ENCODE measurements around the gene ZNF99. TPM values are rescaled to one million over a fixed set of nuclear protein-coding genes. Genes with fewer than 3 reads are reported as not detected.
"Not testable (repeated sequence)": the region's sequence is repeated elsewhere in the genome, so short reads cannot be mapped to it uniquely, and the experiment has no call there.

Gene ZNF99
- total RNA-seq, 4 donors from 2014 or later, result 0.22 to 0.34 (median 0.27) TPM; not detected in 1

DNA sequence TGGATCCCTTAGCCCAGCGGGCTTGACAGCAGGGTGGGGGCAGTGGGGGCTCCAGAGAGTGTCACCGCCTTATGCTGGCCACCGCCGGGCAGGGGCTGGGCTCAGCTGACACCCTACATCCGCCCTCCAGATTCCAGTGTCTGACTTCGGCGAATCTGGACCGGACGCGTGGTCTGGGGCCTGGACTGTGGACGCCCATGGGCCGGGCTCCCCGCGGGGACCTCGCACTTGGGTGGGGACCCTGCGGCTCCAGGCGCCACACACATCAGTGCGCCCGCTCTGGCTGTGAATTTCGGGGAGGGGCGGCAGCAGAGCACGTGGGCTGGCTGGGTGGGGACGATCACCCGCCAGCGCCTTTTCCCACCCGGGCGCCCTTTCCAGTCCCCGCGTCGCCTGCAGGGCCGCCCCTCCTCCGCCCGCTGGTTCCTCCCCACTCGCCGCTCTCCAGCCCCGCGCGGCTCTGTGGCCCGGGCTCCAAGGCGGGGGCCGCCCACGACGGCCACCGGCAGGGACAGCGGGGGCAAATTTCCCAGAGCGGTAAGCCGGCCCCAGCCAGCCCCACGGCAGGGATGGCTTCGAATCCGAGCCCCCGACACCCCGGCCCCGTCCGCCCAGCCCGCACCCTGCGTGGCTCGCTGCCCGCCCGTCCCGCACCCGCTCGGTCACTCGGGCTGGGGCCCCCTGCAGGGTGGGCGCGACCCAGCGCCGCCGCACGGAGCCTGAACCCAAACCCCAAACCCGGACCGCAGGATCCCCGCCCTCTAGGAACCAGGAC is 23.3 kb upstream of the ZNF99 start:
- 4 to 12% methylated on average over 12 to 16 of the region's 72 CpGs for WGBS, 2 donors
- Histone ChIP-seq H3K9me3 (no peaks in the 10 kb centered on the region), H3K27me3 (no peaks in the 10 kb centered on the region), H3K27ac (no peak overlapping the region), H3K36me3 (no peaks in the 10 kb centered on the region), H3K4me3 (replicated peaks in 1 of 3) (no peak overlapping the region), H3K4me1 (no peaks in the 10 kb centered on the region)
- intact Hi-C loops (cut with DNase I), result no loop called here
- no peak for DNase-seq
- TF ChIP-seq POLR2A (IDR thresholded peaks at IDR 0.05), result no peak
- TF ChIP-seq, protein P1, sequence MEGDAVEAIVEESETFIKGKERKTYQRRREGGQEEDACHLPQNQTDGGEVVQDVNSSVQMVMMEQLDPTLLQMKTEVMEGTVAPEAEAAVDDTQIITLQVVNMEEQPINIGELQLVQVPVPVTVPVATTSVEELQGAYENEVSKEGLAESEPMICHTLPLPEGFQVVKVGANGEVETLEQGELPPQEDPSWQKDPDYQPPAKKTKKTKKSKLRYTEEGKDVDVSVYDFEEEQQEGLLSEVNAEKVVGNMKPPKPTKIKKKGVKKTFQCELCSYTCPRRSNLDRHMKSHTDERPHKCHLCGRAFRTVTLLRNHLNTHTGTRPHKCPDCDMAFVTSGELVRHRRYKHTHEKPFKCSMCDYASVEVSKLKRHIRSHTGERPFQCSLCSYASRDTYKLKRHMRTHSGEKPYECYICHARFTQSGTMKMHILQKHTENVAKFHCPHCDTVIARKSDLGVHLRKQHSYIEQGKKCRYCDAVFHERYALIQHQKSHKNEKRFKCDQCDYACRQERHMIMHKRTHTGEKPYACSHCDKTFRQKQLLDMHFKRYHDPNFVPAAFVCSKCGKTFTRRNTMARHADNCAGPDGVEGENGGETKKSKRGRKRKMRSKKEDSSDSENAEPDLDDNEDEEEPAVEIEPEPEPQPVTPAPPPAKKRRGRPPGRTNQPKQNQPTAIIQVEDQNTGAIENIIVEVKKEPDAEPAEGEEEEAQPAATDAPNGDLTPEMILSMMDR (IDR thresholded peaks at IDR 0.05), result no peak

DNA sequence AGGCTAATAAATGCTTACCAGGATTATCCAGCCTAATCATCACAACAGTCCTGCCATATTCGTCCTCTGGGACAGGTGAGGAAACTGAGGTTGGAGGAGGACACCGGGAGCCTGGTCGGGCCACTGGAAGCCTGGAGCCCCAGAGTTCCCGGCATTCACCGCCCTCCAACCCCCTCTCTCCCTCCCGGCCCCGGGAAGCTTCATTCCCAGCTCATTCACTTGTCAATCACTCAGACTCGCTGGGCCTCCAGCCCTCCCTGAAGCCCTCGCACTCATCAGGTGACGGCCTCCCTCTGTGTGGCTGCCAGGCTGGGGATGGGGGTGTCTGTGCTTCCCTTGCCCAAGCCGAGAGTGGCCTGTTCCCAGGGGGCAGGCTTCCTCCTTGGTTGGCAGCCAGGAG is 22.5 kb upstream of the ZNF99 start:
- no peaks in the 10 kb centered on the region for H3K27me3 ChIP-seq
- DNase-seq, result no peak
- no peak overlapping the region for H3K4me3 ChIP-seq (replicated peaks in 1 of 3)
- no peak for TF ChIP-seq POLR2A (IDR thresholded peaks at IDR 0.05)
- TF ChIP-seq, protein P1 (IDR thresholded peaks at IDR 0.05), result no peak
- WGBS, 2 donors, result 26 to 27% methylated on average over 10 to 11 of the region's 11 CpGs
- no peaks in the 10 kb centered on the region for H3K9me3 ChIP-seq
- no peak overlapping the region for H3K27ac ChIP-seq
- no peaks in the 10 kb centered on the region for H3K36me3 ChIP-seq
- intact Hi-C loops (cut with DNase I), result no loop called here
- H3K4me1 ChIP-seq, result no peaks in the 10 kb centered on the region

DNA sequence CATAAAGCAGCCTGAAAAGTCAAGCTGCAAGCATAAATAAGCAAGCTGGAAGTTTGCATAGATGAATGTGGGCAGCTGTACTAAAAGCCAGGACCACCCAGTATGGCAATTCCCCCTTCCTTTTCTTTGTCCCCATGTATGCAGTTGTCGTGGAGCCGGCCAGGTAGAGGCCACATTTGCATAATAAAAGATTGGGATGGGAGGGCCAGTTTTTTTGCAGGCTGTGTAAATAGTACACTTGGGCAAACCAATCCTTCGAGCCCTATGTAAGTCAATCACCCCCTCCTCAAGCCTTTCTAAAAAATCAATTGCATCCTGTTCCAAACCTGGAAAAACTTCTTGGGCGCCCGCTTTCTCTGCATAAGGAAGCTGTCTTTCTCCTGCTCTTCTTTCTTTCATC is 13.1 kb upstream of the ZNF99 start:
- intact Hi-C loops (cut with DNase I), result no loop called here
- WGBS, 2 donors, result 41 to 42% methylated on average over 5 of the region's 5 CpGs
- H3K9me3 ChIP-seq, result no peaks in the 10 kb centered on the region
- H3K4me1 ChIP-seq, result no peaks in the 10 kb centered on the region
- no peak for DNase-seq
- H3K27me3 ChIP-seq, result no peaks in the 10 kb centered on the region
- no peak overlapping the region for H3K4me3 ChIP-seq (replicated peaks in 1 of 3)
- H3K27ac ChIP-seq, result no peak overlapping the region
- no peak for TF ChIP-seq POLR2A (IDR thresholded peaks at IDR 0.05)
- TF ChIP-seq, protein P1 (IDR thresholded peaks at IDR 0.05), result no peak
- no peaks in the 10 kb centered on the region for H3K36me3 ChIP-seq

DNA sequence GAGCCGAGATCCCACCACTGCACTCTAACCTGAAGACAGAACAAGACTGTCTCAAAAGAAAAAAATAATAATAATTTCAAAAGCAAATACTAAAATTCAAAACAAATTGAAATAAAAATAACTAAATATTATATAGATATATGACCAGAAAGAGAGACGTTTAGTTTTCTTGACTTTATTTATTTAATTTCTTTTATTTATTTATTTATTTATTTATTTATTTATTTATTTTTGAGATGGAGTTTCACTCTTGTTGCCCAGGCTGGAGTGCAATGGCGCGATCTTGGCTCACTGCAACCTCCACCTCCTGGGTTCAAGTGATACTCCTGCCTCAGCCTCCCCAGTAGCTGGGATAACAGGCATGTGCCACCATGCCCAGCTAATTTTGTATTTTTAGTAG is 8.9 kb upstream of the ZNF99 start:
- DNase-seq; H3K36me3 ChIP-seq; intact Hi-C loops (cut with DNase I); H3K27ac ChIP-seq; H3K4me1 ChIP-seq; H3K27me3 ChIP-seq; H3K9me3 ChIP-seq; H3K4me3 ChIP-seq (replicated peaks in 1 of 3): not testable (repeated sequence)
- 94 to 95% methylated on average over 4 of the region's 4 CpGs for WGBS, 2 donors

DNA sequence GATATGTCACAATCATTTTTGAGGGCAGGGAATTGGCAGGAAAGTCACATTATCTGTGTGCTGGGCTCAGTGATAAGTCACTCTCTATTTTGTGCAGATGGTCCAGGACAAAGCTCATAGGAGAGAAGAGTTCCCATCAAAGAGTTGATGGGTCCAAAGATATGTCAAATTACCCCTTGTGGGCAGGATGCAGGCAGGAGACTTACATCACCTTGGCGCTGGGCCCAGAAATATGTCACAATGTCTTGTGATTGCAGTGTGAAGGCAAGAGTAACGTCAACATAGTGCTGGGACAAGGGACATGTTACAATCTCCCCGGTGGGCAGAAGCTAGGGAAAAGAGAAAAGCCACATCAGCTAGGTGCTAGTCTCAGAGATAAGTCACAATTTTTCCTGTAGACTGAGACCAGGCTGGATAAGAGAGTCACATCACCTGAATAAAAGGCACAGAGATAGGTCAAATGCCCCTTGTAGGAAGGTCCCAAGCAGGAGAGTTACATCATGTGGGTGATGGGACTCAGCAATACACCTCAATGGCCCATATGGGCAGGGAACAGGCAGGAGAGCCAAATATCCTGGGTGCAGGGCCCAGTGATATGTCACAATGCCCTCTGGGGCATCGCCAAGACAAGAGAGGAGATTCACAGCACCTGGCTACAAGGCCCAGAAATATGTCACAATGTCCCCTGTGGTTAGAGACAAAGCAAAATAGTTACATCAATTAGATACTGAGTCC is 47.9 kb downstream of the ZNF99 start:
- no peak for TF ChIP-seq POLR2A (IDR thresholded peaks at IDR 0.05)
- TF ChIP-seq, protein P1 (IDR thresholded peaks at IDR 0.05), result no peak
- 83 to 91% methylated on average over 4 of the region's 4 CpGs for WGBS, 2 donors
- Histone ChIP-seq H3K27ac (no peak overlapping the region), H3K36me3 (no peaks in the 10 kb centered on the region), H3K4me1 (no peaks in the 10 kb centered on the region), H3K27me3 (no peaks in the 10 kb centered on the region), H3K9me3 (no peaks in the 10 kb centered on the region), H3K4me3 (replicated peaks in 1 of 3) (no peak overlapping the region)
- intact Hi-C loops (cut with DNase I), result no loop called here
- no peak for DNase-seq
